HEK293 (cell line): ENCODE data around the gene SMIM38.

Source experiments
- SCRT2 ChIP-seq: fragments of 450-650 bp; formaldehyde crosslinking; IDR thresholded peaks from 2 replicates; pipeline ENCODE4 v1.5.1; 2016; ENCODE audit warnings: missing biosample characterization, missing genetic modification characterization
- ZNF639 ChIP-seq: fragments of 450-650 bp; formaldehyde crosslinking; IDR thresholded peaks from 2 replicates; pipeline ENCODE4 v1.5.1; 2016; ENCODE audit warnings: missing biosample characterization, missing genetic modification characterization

DNA sequence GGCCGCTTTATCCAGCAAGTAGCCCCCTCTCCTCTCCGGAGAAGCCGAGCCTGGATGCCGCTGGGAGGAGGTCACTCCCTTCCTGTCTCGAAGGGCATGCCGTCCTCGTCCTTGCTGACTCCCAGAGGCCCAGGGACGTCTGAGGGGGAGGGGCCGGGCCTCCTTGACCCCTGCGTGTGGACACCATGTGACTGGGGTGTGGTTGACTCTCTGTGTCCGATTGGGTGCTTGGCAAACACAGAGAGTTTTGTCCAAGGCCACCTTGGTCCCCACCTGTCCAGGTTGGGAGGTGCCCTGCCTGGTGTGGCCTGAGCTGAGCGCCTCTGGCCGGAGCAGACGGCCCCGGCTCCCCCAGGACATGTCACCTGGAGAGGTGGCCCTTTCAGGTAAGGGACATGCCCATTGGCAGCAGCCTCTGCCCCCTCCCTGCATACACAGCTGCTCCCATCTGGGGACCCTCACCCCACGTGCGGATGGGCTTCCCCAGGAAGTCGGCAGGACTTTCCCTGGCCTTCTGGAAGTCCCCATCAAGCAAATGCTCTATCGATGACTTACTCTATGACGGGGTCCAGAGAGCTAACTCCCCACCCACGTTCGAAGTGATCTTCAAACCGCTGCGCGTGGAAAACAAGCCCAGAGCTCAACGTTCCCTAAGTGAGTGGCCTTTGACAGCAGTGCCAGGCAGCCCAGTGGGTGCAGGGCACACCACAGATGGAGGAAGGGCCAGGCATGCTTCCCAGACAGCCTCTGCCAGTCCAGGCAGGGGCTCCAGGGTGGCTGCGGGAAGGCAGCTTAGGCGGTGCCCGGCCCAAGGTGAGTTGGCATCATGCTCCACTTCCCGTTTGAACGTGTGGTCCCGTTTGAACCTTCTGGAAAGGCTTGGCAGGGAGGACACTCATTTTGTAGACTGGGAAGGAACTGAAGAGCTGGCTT is at the start of gene SMIM38:
- TF ChIP-seq SCRT2 (tag by site-specific recombination) (no peak), ZNF639 (tag by site-specific recombination) (no peak)
